ENCODE measurements around the gene FUT1.
A peak's percentile ranks its signal among the peaks of the same experiment; 100 is the strongest.
"Not testable (repeated sequence)": the region's sequence is repeated elsewhere in the genome, so short reads cannot be mapped to it uniquely, and the experiment has no call there.

Gene FUT1

GRCh38 chr19:48720251-48720612 lies 32.2 kb downstream of the FUT1 start:
- no peak overlapping the region for H3K27ac ChIP-seq (ENCODE audit: low read length)
- TF ChIP-seq EZH2phosphoT487 (IDR thresholded peaks at IDR 0.05; ENCODE audit: low read length) (no peak), EZH2 (optimal IDR thresholded peaks at IDR 0.05; ENCODE audit: low read depth, low read length) (no peak), CTCF (IDR thresholded peaks at IDR 0.05; ENCODE audit: low read length) (no peak)
- no peaks in the 10 kb centered on the region for H3K9me3 ChIP-seq (replicated peaks; ENCODE audit: insufficient read depth, low read length)
- H3F3A ChIP-seq (ENCODE audit: insufficient read depth, low read length): no peaks in the 10 kb centered on the region
- peaks cover 6% of the 10 kb centered on the region; the same call in 1 of the 2 replicates for H3K4me1 ChIP-seq (ENCODE audit: low read length)
- no peaks in the 10 kb centered on the region for H3K79me2 ChIP-seq (ENCODE audit: low read length)
- DNase-seq: no peak
- H3K4me2 ChIP-seq (ENCODE audit: low read depth, low read length): peak overlapping the region; percentile 84
- peak overlapping the region; percentile 60 for H2AFZ ChIP-seq (ENCODE audit: low read length)
- H3K9ac ChIP-seq (ENCODE audit: low read length): no peak overlapping the region
- H3K4me3 ChIP-seq (ENCODE audit: low read length): peak overlapping the region; percentile 66
- peaks cover 51% of the 10 kb centered on the region for H3K27me3 ChIP-seq (replicated peaks; ENCODE audit: insufficient read depth, low read length)
- H4K20me1 ChIP-seq (ENCODE audit: insufficient read depth, low read length): no peaks in the 10 kb centered on the region
- H3K9me2 ChIP-seq (replicated peaks; ENCODE audit: insufficient read depth, low read length): no peaks in the 10 kb centered on the region
- H3K36me3 ChIP-seq (replicated peaks; ENCODE audit: insufficient read depth, low read length): no peaks in the 10 kb centered on the region

GRCh38 chr19:48719263-48720171 lies 32.9 kb downstream of the FUT1 start, which contains the start of gene MAMSTR:
Gene MAMSTR (minus strand): TSS chr19:48719725. CDS start chr19:48719031, 694 bp downstream.
- H2AFZ ChIP-seq (ENCODE audit: low read length): peak within 1 kb of the TSS; percentile 60
- H4K20me1 ChIP-seq (ENCODE audit: insufficient read depth, low read length): no peaks in the 10 kb centered on the region
- no peaks in the 10 kb centered on the region for H3K79me2 ChIP-seq (ENCODE audit: low read length)
- peak within 1 kb of the TSS; percentile 71; the same call in 1 of the 2 replicates for H3K9ac ChIP-seq (ENCODE audit: low read length)
- H3K9me3 ChIP-seq (replicated peaks; ENCODE audit: insufficient read depth, low read length): no peaks in the 10 kb centered on the region
- TF ChIP-seq EZH2 (optimal IDR thresholded peaks at IDR 0.05; ENCODE audit: low read depth, low read length) (no peak), EZH2phosphoT487 (IDR thresholded peaks at IDR 0.05; ENCODE audit: low read length) (no peak), CTCF (IDR thresholded peaks at IDR 0.05; ENCODE audit: low read length) (no peak)
- DNase-seq: no peak
- no peaks in the 10 kb centered on the region for H3F3A ChIP-seq (ENCODE audit: insufficient read depth, low read length)
- H3K36me3 ChIP-seq (replicated peaks; ENCODE audit: insufficient read depth, low read length): no peaks in the 10 kb centered on the region
- H3K9me2 ChIP-seq (replicated peaks; ENCODE audit: insufficient read depth, low read length): no peaks in the 10 kb centered on the region
- H3K27me3 ChIP-seq (replicated peaks; ENCODE audit: insufficient read depth, low read length): peaks cover 54% of the 10 kb centered on the region
- H3K4me3 ChIP-seq (ENCODE audit: low read length): peak within 1 kb of the TSS; percentile 66
- H3K27ac ChIP-seq (ENCODE audit: low read length): peak within 1 kb of the TSS; percentile 62; the same call in 1 of the 2 replicates
- peak within 1 kb of the TSS; percentile 84 for H3K4me2 ChIP-seq (ENCODE audit: low read depth, low read length)
- peaks cover 10% of the 10 kb centered on the region; the same call in 1 of the 2 replicates for H3K4me1 ChIP-seq (ENCODE audit: low read length)

DNA sequence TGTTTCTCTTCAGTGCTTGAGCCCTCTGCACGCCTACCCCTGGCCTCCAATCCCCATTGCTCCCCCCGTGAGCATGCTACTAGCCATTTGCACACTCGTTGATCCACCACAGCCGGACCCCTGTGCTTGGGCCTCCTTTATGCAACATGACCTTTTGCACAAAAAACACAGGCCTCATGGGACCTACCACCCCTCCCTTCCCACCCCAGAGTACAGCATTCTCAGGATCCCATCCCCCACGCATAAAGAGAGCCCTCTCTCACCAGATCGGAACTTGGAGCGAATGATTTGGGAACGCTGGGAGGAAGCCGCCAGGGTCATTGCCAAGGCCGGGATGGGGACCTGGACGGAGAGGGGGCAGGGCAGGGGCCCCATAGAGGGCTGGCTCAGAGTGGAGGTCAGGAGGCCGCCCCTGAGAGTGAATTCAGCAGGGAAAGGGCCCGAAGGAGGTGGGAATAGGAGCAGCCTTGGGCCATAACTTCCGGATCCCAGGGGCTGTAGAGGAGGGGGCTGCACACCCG lies 33.7 kb downstream of the FUT1 start:
- Histone ChIP-seq H3K9me3 (replicated peaks; ENCODE audit: insufficient read depth, low read length) (no peaks in the 10 kb centered on the region), H3K27ac (ENCODE audit: low read length) (no peak overlapping the region), H3K4me1 (ENCODE audit: low read length) (peaks cover 10% of the 10 kb centered on the region; the same call in 1 of the 2 replicates), H3K9ac (ENCODE audit: low read length) (no peak overlapping the region), H3K27me3 (replicated peaks; ENCODE audit: insufficient read depth, low read length) (peaks cover 47% of the 10 kb centered on the region), H3K4me2 (ENCODE audit: low read depth, low read length) (no peak overlapping the region), H3K4me3 (ENCODE audit: low read length) (no peak overlapping the region), H3F3A (ENCODE audit: insufficient read depth, low read length) (no peaks in the 10 kb centered on the region), H2AFZ (ENCODE audit: low read length) (no peak overlapping the region), H3K79me2 (ENCODE audit: low read length) (no peaks in the 10 kb centered on the region), H3K36me3 (replicated peaks; ENCODE audit: insufficient read depth, low read length) (no peaks in the 10 kb centered on the region), H4K20me1 (ENCODE audit: insufficient read depth, low read length) (no peaks in the 10 kb centered on the region), H3K9me2 (replicated peaks; ENCODE audit: insufficient read depth, low read length) (no peaks in the 10 kb centered on the region)
- DNase-seq: no peak
- TF ChIP-seq EZH2phosphoT487 (IDR thresholded peaks at IDR 0.05; ENCODE audit: low read length) (no peak), EZH2 (optimal IDR thresholded peaks at IDR 0.05; ENCODE audit: low read depth, low read length) (no peak), CTCF (IDR thresholded peaks at IDR 0.05; ENCODE audit: low read length) (no peak)

DNA sequence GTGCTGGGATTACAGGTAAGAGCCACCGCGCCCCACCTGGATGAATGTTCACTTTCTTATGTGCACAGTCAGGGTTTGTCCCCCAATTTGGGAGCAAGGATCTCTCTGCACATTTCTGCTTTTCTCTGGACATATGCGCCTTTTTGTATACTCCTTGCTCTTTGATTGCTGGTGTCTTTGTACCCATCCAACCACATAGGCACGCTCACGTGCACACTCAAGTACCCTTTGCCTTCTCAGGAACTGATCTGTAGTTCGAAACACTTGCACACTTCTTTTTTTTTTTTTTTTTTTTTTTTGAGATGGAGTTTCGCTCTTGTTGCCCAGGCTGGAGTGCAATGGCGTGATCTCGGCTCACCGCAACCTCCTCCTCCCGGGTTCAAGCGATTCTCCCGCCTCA lies 34.3 kb downstream of the FUT1 start:
- H3K27me3 ChIP-seq (replicated peaks; ENCODE audit: insufficient read depth, low read length): peaks cover 49% of the 10 kb centered on the region
- H3K4me3 ChIP-seq (ENCODE audit: low read length): not testable (repeated sequence)

More for the DNA sequence above, 34.3 kb downstream of the FUT1 start:
- not testable (repeated sequence) for H3K9me3 ChIP-seq (replicated peaks; ENCODE audit: insufficient read depth, low read length); H3K9me2 ChIP-seq (replicated peaks; ENCODE audit: insufficient read depth, low read length); H3F3A ChIP-seq (ENCODE audit: insufficient read depth, low read length); H2AFZ ChIP-seq (ENCODE audit: low read length); H4K20me1 ChIP-seq (ENCODE audit: insufficient read depth, low read length); DNase-seq; H3K79me2 ChIP-seq (ENCODE audit: low read length); H3K36me3 ChIP-seq (replicated peaks; ENCODE audit: insufficient read depth, low read length); H3K9ac ChIP-seq (ENCODE audit: low read length); H3K4me2 ChIP-seq (ENCODE audit: low read depth, low read length); H3K27ac ChIP-seq (ENCODE audit: low read length)
- H3K4me1 ChIP-seq (ENCODE audit: low read length): peaks cover 10% of the 10 kb centered on the region; the same call in 1 of the 2 replicates
